HAP-1 (cell line): ENCODE results near the gene ZACN.
A peak's percentile ranks its signal among the peaks of the same experiment; 100 is the strongest.

Experiments
- DNase-seq, 2 experiments: peaks; one replicate each; pipeline ENCODE4 v3.0.0-alpha.2; 2016 to 2020; ENCODE audit warnings: low spot score in 2 of 2
- H3K27me3 ChIP-seq: fragments of 250-450 bp; sonication (Bioruptor Pico); 2 replicates; pipeline ENCODE4 v1.5.1; 2020; ENCODE audit warnings: low read depth, mild to moderate bottlenecking, moderate library complexity
- H3K36me3 ChIP-seq: fragments of 250-450 bp; sonication (Bioruptor Pico); replicated peaks from 2 replicates; pipeline ENCODE4 v1.5.1; 2020; ENCODE audit warnings: mild to moderate bottlenecking
- H3K4me1 ChIP-seq: fragments of 250-450 bp; sonication (Bioruptor Pico); 2 replicates; pipeline ENCODE4 v1.5.1; 2020; ENCODE audit warnings: mild to moderate bottlenecking
- H3K4me3 ChIP-seq: fragments of 250-450 bp; sonication (Bioruptor Pico); 2 replicates; pipeline ENCODE4 v1.5.1; 2020; ENCODE audit warnings: mild to moderate bottlenecking, moderate library complexity
- H3K9me3 ChIP-seq: fragments of 250-450 bp; sonication (Bioruptor Pico); 2 replicates; pipeline ENCODE4 v1.5.1; 2020; ENCODE audit warnings: mild to moderate bottlenecking, moderate library complexity
- in situ Hi-C: fragments of 300-500 bp; cut with MboI; formaldehyde crosslinking; loops from 3 replicates; pipeline ENCODE4 v1.14.3; 2020; ENCODE audit warnings: low sequenced_read_pairs, inconsistent platforms, mixed read lengths

Gene ZACN

DNA sequence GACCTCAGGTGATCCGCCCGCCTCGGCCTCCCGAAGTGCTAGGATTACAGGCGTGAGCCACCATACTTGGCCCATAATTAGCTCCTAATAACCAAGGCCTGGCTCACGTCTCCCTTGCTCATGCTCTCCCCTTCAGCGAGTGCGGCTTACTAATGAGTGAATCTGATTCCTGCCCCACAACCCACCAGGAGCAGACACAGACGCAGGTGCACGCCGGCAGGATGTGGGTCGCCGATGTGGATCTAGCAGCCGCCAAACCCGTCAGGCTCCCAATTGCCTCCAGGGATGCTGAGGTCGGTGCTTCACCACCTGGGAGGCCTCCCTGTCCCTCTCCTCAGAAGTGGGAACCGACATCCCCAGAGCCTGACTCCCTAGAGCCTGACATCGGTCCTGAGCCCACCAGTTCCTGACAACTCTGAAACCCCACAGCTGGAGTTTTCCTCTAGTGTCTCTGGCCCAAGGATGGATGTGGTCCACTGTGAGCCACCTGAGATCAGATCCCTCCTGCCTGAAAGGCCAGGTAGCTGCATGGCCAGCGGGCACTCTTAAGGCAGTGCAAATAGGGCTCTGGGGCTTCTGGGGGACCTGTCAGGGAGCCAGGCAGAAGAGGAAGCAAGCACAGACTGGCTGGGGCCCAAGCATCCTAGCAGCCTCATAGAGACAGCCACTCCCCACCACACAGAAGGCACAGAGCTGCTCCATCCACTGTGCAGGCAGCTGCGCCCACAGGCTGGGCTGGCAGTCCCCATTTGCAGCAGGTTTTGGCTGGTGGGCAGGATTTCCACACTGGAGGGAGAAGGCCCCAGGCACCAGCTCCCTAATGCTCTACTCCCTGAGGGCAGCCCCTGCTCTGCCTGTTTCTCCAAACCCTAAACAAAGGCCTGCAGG is 13.8 kb downstream of the ZACN start:
- peaks cover 46% of the 10 kb centered on the region for H3K36me3 ChIP-seq
- no peak overlapping the region for H3K4me3 ChIP-seq

GRCh38 chr17:76094046-76094445 is 15.1 kb downstream of the ZACN start:
- no peak for DNase-seq
- Histone ChIP-seq H3K36me3 (peaks cover 36% of the 10 kb centered on the region), H3K4me3 (no peak overlapping the region)

More for the DNA sequence above, 13.8 kb downstream of the ZACN start:
- in situ Hi-C loops = no loop called here
- H3K9me3 ChIP-seq = no peaks in the 10 kb centered on the region
- H3K27me3 ChIP-seq = no peaks in the 10 kb centered on the region
- no peaks in the 10 kb centered on the region for H3K4me1 ChIP-seq
- no peak for DNase-seq

GRCh38 chr17:76095943-76096342 is 17.0 kb downstream of the ZACN start:
- no peak for DNase-seq
- H3K27me3 ChIP-seq = no peaks in the 10 kb centered on the region
- in situ Hi-C loops = no loop called here
- H3K36me3 ChIP-seq = peaks cover 43% of the 10 kb centered on the region
- no peak overlapping the region for H3K4me3 ChIP-seq
- H3K9me3 ChIP-seq = no peaks in the 10 kb centered on the region
- H3K4me1 ChIP-seq = no peaks in the 10 kb centered on the region

More at GRCh38 chr17:76094046-76094445, 15.1 kb downstream of the ZACN start:
- no peaks in the 10 kb centered on the region for H3K27me3 ChIP-seq
- H3K4me1 ChIP-seq = no peaks in the 10 kb centered on the region
- in situ Hi-C loops = no loop called here
- H3K9me3 ChIP-seq = no peaks in the 10 kb centered on the region

GRCh38 chr17:76097716-76098295 is 18.8 kb downstream of the ZACN start:
- in situ Hi-C loops = no loop called here
- DNase-seq = no peak
- H3K27me3 ChIP-seq = no peaks in the 10 kb centered on the region
- no peak overlapping the region for H3K4me3 ChIP-seq
- no peaks in the 10 kb centered on the region for H3K9me3 ChIP-seq
- peaks cover 3% of the 10 kb centered on the region for H3K4me1 ChIP-seq
- peaks cover 57% of the 10 kb centered on the region for H3K36me3 ChIP-seq

DNA sequence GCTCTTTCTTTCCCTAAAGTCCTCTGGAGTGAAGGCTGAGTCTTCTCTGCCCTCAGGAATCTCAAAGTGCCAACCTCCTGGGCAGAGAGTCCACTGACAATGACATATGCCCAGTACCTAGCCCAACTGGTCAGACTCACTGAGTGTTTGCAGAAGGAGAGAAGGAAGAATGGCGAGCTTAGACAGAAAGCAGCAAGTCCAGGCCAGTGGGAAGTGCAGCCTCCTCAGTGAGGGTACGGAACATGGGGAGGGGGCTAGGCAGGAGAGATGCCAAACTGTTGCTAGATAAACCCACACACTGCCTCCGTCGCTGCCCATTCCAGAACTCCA is 23.9 kb downstream of the ZACN start:
- peaks cover 30% of the 10 kb centered on the region for H3K36me3 ChIP-seq
- H3K9me3 ChIP-seq = no peaks in the 10 kb centered on the region
- peak overlapping the region; percentile 88 for H3K4me3 ChIP-seq
- no peak for DNase-seq
- no peaks in the 10 kb centered on the region for H3K27me3 ChIP-seq
- in situ Hi-C loops = no loop called here
- peaks cover 20% of the 10 kb centered on the region for H3K4me1 ChIP-seq

DNA sequence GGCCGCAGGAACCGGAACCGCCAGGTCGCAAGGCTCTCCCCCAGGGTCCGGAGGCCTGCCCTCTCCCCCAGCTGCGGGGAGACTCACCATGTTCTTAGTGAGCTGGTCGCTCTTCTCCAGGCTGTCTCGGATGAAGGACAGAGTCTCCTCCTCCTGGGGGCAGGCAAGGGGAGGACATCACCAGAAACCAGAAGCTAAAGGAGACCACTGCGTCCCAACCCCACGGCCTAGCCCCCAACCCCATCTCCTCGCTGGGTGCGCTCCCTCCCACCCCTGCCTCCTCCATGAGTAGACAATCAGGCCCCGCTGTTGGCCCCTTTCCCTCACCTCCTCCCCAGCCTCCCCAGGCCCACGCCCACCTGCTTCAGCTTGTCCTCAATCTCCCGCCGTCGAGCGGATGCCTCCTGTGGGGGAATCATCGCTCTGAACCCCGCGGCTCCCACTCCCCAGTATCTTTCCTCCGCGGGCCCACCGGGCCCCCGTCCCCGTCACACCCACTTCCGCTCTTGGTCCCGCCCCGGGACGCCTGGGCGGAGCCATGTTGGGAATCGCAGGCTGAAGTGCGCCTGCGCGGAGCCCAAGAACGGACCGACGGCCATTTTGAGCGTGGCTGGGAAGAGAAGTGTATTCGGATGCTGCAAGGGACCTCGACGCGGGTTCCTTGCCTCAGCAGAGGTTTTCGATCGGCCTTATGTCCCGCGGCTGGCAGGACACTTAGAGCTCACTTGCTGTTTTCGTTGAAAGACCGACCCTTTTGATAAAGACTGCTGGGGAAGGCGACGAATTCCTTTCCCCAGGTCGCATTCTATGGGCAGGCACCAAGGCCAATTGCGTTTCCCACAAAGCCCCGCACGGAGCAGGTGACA is 24.5 kb downstream of the ZACN start, which contains the start of gene EXOC7:
TSS of gene EXOC7 (minus strand) at position 514 of the 866 bp plus-strand sequence. CDS start at position 419, 95 bp downstream.
- H3K27me3 ChIP-seq = no peaks in the 10 kb centered on the region
- peaks cover 30% of the 10 kb centered on the region for H3K36me3 ChIP-seq
- H3K4me1 ChIP-seq = peaks cover 20% of the 10 kb centered on the region
- DNase-seq = peak; percentile 93
- H3K9me3 ChIP-seq = no peaks in the 10 kb centered on the region
- H3K4me3 ChIP-seq = peak within 1 kb of the TSS; percentile 88
- in situ Hi-C loops = no loop called here

DNA sequence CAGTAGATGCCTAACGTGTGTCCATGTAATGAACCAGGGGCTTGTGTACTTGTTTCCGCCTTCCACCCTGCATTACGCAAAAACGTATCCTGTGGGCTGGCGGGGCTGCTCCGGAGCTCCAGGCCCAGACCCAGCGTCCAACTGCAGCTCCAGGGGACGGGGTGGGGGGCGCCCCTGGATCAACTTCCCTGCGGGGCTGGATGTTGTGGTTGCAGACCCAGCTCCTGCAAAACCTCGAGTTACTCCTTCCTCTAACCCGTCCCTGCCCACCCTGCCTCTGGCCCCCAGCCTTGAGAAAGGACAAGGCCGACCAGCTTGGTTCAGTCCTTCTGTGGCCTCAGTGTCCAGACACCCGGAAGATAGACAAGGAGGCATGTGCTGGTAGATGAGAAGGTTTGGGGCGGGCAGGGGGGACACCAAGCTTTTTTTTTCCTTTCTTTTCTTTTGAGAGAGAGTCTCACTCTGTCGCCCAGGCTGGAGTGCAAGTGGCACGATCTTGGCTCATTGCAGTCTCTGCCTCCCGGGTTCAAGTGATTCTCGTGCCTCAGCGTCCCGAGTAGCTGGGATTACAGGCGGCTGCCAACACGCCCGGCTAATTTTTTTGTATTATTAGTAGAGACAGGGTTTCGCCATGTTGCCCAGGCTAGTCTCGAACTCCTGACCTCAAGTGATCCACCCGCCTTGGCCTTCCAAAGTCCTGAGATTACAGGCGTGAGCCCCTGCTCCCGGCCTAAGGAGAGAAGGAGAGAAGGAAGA is 25.3 kb downstream of the ZACN start:
- Histone ChIP-seq H3K4me1 (peaks cover 20% of the 10 kb centered on the region), H3K9me3 (no peaks in the 10 kb centered on the region), H3K27me3 (no peaks in the 10 kb centered on the region), H3K4me3 (peak overlapping the region; percentile 88), H3K36me3 (peaks cover 27% of the 10 kb centered on the region)
- no peak for DNase-seq
- in situ Hi-C loops = no loop called here

DNA sequence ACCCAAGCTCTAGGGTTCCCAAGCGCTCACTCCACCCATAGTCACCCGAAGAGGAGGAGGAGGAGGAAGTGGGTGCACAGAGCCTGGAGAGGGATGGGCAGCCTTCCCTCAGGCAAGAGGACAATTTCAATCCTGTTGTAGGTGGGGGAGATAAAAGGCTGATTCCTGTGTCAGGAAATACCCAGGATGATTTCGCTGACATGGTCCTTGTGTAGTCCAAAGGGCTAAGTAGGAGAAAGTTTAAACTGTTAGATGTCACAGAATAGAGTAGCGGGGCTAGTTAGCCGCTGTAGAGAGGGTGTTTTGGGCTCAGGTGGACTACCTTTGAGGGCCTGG is 25.9 kb downstream of the ZACN start:
- in situ Hi-C loops = no loop called here
- Histone ChIP-seq H3K27me3 (no peaks in the 10 kb centered on the region), H3K9me3 (no peaks in the 10 kb centered on the region), H3K4me3 (no peak overlapping the region), H3K4me1 (peaks cover 20% of the 10 kb centered on the region), H3K36me3 (peaks cover 21% of the 10 kb centered on the region)
- DNase-seq = no peak

DNA sequence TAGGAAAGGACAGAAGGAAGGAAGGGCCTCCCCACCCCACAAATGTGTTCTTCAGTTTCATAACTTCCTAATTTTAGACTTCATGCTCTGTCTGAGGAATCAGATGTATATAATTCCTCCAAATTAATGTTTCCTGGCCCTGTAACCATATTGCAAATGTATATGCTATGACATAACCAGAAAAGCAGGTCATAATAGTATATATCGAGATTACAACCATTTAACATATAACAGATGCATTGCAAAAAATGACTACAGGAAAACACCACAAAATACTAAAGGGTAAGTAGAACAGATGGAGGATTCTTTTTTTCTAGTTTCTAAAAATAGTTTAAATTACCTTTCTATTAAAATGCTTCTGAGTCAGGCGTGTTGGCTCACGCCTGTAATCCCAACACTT is 27.7 kb downstream of the ZACN start:
- H3K4me1 ChIP-seq = peaks cover 20% of the 10 kb centered on the region
- H3K9me3 ChIP-seq = no peaks in the 10 kb centered on the region
- in situ Hi-C loops = no loop called here
- H3K27me3 ChIP-seq = no peaks in the 10 kb centered on the region
- no peak for DNase-seq
- no peak overlapping the region for H3K4me3 ChIP-seq
- H3K36me3 ChIP-seq = peaks cover 6% of the 10 kb centered on the region

GRCh38 chr17:76107509-76107908 is 28.5 kb downstream of the ZACN start:
- peak in 1 of 2 experiments; percentile 33 for DNase-seq
- in situ Hi-C loops = no loop called here

DNA sequence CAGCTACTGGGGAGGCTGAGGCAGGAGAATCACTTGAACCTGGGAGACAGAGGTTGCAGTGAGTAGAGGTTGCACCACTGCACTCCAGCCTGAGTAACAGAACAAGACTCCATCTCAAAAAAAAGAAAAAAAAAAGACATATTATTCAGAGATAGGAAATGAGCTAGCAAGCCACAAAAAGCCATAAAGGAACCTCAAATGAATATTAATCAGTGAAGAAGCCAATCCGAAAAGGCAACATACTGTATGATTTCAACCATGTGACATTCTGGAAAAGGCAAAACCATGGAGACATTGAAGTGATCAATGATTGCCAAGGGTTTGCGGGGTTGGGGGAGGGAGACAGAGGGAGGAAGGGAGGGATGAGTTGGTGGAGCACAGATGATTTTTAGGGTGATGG is 33.0 kb downstream of the ZACN start:
- Histone ChIP-seq H3K4me1 (no peaks in the 10 kb centered on the region; the same call in 1 of the 2 replicates), H3K27me3 (no peaks in the 10 kb centered on the region), H3K36me3 (no peaks in the 10 kb centered on the region), H3K9me3 (no peaks in the 10 kb centered on the region), H3K4me3 (no peak overlapping the region)
- no peak for DNase-seq
- in situ Hi-C loops = no loop called here

More at GRCh38 chr17:76107509-76107908, 28.5 kb downstream of the ZACN start:
- H3K9me3 ChIP-seq = no peaks in the 10 kb centered on the region
- H3K4me1 ChIP-seq = peaks cover 20% of the 10 kb centered on the region
- no peak overlapping the region for H3K4me3 ChIP-seq
- H3K27me3 ChIP-seq = no peaks in the 10 kb centered on the region
- peaks cover under 1% of the 10 kb centered on the region; the same call in 1 of the 2 replicates for H3K36me3 ChIP-seq

DNA sequence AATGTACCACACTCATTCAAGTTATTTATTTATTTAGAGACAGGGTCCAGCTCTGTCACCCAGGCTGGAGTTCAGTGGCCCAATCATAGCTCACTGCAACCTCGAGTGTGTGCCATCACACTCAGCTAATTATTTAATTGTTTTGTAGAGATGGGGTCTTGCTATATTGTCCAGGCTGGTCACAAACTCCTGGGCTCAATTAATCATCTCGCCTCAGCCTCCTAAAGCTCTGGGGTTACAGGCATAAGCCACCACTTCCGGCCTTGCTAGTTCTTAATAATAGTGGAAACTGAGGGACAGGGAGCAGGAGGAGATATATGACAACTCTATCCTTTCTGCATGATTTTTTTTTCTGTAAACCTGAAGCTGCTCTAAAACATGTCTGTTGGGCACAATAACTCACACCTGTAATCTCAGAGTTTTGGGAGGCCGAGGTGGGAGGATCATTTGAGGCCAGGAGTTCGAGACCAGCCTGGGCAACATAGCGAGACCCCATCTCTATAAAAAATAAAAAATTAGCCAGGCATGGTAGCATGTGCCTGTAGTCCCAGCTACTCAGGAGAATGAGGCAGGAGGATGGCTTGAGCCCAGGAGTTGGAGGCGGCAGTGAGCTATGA is 36.3 kb downstream of the ZACN start:
- Histone ChIP-seq H3K36me3 (no peaks in the 10 kb centered on the region), H3K4me1 (no peaks in the 10 kb centered on the region), H3K9me3 (no peaks in the 10 kb centered on the region), H3K4me3 (no peak overlapping the region), H3K27me3 (no peaks in the 10 kb centered on the region)
- in situ Hi-C loops = no loop called here
- DNase-seq = no peak
